ENCODE results near the gene ADARB2.

- no peak for TF ChIP-seq POLR2A (IDR thresholded peaks at IDR 0.05)
- no peak for TF ChIP-seq EP300 (IDR thresholded peaks at IDR 0.05)
Observed at GRCh38 chr10:1665021-1665661, 72.2 kb downstream of the ADARB2 start.
